Jurkat, Clone E6-1 (cell line): ENCODE data around the gene CACNA1A.
A peak's percentile ranks its signal among the peaks of the same experiment; 100 is the strongest.
"Not testable (repeated sequence)": the region's sequence is repeated elsewhere in the genome, so short reads cannot be mapped to it uniquely, and the experiment has no call there.

Experiments
- DNase-seq: peaks from one replicate; pipeline ENCODE4 v3.0.0-alpha.2; 2011; ENCODE audit warnings: low read depth, low spot score
- H3K4me3 ChIP-seq: 2 replicates; pipeline ENCODE4 v1.5.1; 2011; ENCODE audit warnings: mild to moderate bottlenecking, low read length, control low read depth, moderate library complexity

Gene CACNA1A

GRCh38 chr19:13382633-13382938 is 123.7 kb downstream of the CACNA1A start:
- no peak for DNase-seq
- H3K4me3 ChIP-seq, result no peak overlapping the region

GRCh38 chr19:13381827-13382632 is 124.2 kb downstream of the CACNA1A start:
- H3K4me3 ChIP-seq, result no peak overlapping the region
- no peak for DNase-seq

- no peak for DNase-seq
- no peak overlapping the region for H3K4me3 ChIP-seq
Observed at GRCh38 chr19:13376537-13376936, 129.7 kb downstream of the CACNA1A start.

- no peak overlapping the region for H3K4me3 ChIP-seq
- DNase-seq, result no peak
Observed at GRCh38 chr19:13373599-13373998, 132.7 kb downstream of the CACNA1A start.

- DNase-seq, result no peak
- no peak overlapping the region for H3K4me3 ChIP-seq
Observed at GRCh38 chr19:13370948-13371347, 135.3 kb downstream of the CACNA1A start.

GRCh38 chr19:13366529-13367143 is 139.6 kb downstream of the CACNA1A start:
- DNase-seq, result peak; percentile 19
- no peak overlapping the region for H3K4me3 ChIP-seq

- no peak for DNase-seq
Observed at GRCh38 chr19:13363954-13364353, 142.3 kb downstream of the CACNA1A start.

GRCh38 chr19:13363245-13363644 is 143.0 kb downstream of the CACNA1A start:
- no peak for DNase-seq
- no peak overlapping the region for H3K4me3 ChIP-seq

More at GRCh38 chr19:13363954-13364353, 142.3 kb downstream of the CACNA1A start:
- no peak overlapping the region for H3K4me3 ChIP-seq

- DNase-seq, result no peak
- no peak overlapping the region for H3K4me3 ChIP-seq
Observed at GRCh38 chr19:13362668-13363067, 143.6 kb downstream of the CACNA1A start.

- not testable (repeated sequence) for H3K4me3 ChIP-seq, DNase-seq
Observed at GRCh38 chr19:13361726-13362125, 144.6 kb downstream of the CACNA1A start.

- H3K4me3 ChIP-seq, result no peak overlapping the region
- no peak for DNase-seq
Observed at GRCh38 chr19:13356686-13357280, 149.5 kb downstream of the CACNA1A start.

GRCh38 chr19:13356185-13356584 is 150.1 kb downstream of the CACNA1A start:
- H3K4me3 ChIP-seq, result no peak overlapping the region

GRCh38 chr19:13355356-13355755 is 150.9 kb downstream of the CACNA1A start:
- DNase-seq, result no peak
- no peak overlapping the region for H3K4me3 ChIP-seq

More at GRCh38 chr19:13356185-13356584, 150.1 kb downstream of the CACNA1A start:
- DNase-seq, result no peak

GRCh38 chr19:13353625-13354024 is 152.7 kb downstream of the CACNA1A start:
- H3K4me3 ChIP-seq, result no peak overlapping the region

GRCh38 chr19:13350759-13351158 is 155.5 kb downstream of the CACNA1A start:
- DNase-seq, result no peak
- no peak overlapping the region for H3K4me3 ChIP-seq

More at GRCh38 chr19:13353625-13354024, 152.7 kb downstream of the CACNA1A start:
- DNase-seq, result no peak

- no peak for DNase-seq
Observed at GRCh38 chr19:13350072-13350471, 156.2 kb downstream of the CACNA1A start.

GRCh38 chr19:13347367-13347766 is 158.9 kb downstream of the CACNA1A start:
- H3K4me3 ChIP-seq, result no peak overlapping the region
- DNase-seq, result no peak

More at GRCh38 chr19:13350072-13350471, 156.2 kb downstream of the CACNA1A start:
- no peak overlapping the region for H3K4me3 ChIP-seq

- H3K4me3 ChIP-seq, result no peak overlapping the region
- DNase-seq, result no peak
Observed at GRCh38 chr19:13343514-13343913, 162.8 kb downstream of the CACNA1A start.

- DNase-seq, result no peak
- H3K4me3 ChIP-seq, result no peak overlapping the region
Observed at GRCh38 chr19:13342672-13343071, 163.6 kb downstream of the CACNA1A start.

- no peak overlapping the region for H3K4me3 ChIP-seq
- no peak for DNase-seq
Observed at GRCh38 chr19:13339869-13340268, 166.4 kb downstream of the CACNA1A start.
